H9 (cell line): ENCODE results near the gene LAMA5. TPM values are rescaled to one million over a fixed set of nuclear protein-coding genes. Genes with fewer than 3 reads are reported as not detected.

Experiments used
- DNase-seq: peaks from one replicate; pipeline ENCODE4 v3.0.0-alpha.2; 2017
- H2AFZ ChIP-seq: one replicate; pipeline ENCODE4 v1.6.1; 2013; ENCODE audit warnings: mild to moderate bottlenecking, low read length, control low read depth, moderate library complexity
- H2AK5ac ChIP-seq: 2 replicates; pipeline ENCODE4 v1.6.1; 2013; ENCODE audit warnings: low read length, control low read depth, mixed read lengths; ENCODE audit not compliant: insufficient read length
- H2BK120ac ChIP-seq: one replicate; pipeline ENCODE4 v1.6.1; 2013; ENCODE audit warnings: low read depth, mild to moderate bottlenecking, low read length, control low read depth, inconsistent platforms; ENCODE audit not compliant: poor library complexity, severe bottlenecking
- H2BK12ac ChIP-seq: 2 replicates; pipeline ENCODE4 v1.6.1; 2013; ENCODE audit warnings: low read length, control low read depth, mixed read lengths, low read depth; ENCODE audit not compliant: insufficient read length
- H2BK15ac ChIP-seq: 2 replicates; pipeline ENCODE4 v1.6.1; 2013; ENCODE audit warnings: low read depth, low read length, control low read depth
- H2BK20ac ChIP-seq: one replicate; pipeline ENCODE4 v1.6.1; 2013; ENCODE audit warnings: low read depth, mild to moderate bottlenecking, low read length, control low read depth, inconsistent platforms; ENCODE audit not compliant: poor library complexity, severe bottlenecking
- H2BK5ac ChIP-seq: 2 replicates; pipeline ENCODE4 v1.6.1; 2013; ENCODE audit warnings: low read length, control low read depth, mixed read lengths; ENCODE audit not compliant: insufficient read length
- H3K14ac ChIP-seq: 2 replicates; pipeline ENCODE4 v1.6.1; 2013; ENCODE audit warnings: low read length, control low read depth; ENCODE audit not compliant: insufficient read depth
- H3K18ac ChIP-seq: 2 replicates; pipeline ENCODE4 v1.6.1; 2013; ENCODE audit warnings: low read depth, mild to moderate bottlenecking, mixed read lengths, low read length, control low read depth; ENCODE audit not compliant: insufficient read length
- H3K23ac ChIP-seq: 2 replicates; pipeline ENCODE4 v1.6.1; 2013; ENCODE audit warnings: low read length, control low read depth, mixed read lengths, low read depth; ENCODE audit not compliant: insufficient read length
- H3K23me2 ChIP-seq: 2 replicates; pipeline ENCODE4 v1.6.1; 2013; ENCODE audit warnings: low read depth, mild to moderate bottlenecking, mixed read lengths, low read length, control low read depth; ENCODE audit not compliant: insufficient read length, poor library complexity, severe bottlenecking
- H3K27ac ChIP-seq: 2 replicates; pipeline ENCODE4 v1.5.1; 2013; ENCODE audit warnings: low read length, control low read depth, mixed read lengths, low read depth; ENCODE audit not compliant: insufficient read length
- H3K27me3 ChIP-seq: 2 replicates; pipeline ENCODE4 v1.6.1; 2013; ENCODE audit warnings: low read length, control low read depth, inconsistent platforms; ENCODE audit not compliant: insufficient read depth
- H3K4ac ChIP-seq: 2 replicates; pipeline ENCODE4 v1.6.1; 2013; ENCODE audit warnings: low read depth, mild to moderate bottlenecking, control low read depth, inconsistent platforms, low read length, moderate library complexity
- H3K4me1 ChIP-seq: 2 replicates; pipeline ENCODE4 v1.6.1; 2013; ENCODE audit warnings: low read length, control low read depth, inconsistent platforms; ENCODE audit not compliant: insufficient read depth
- H3K4me2 ChIP-seq: 2 replicates; pipeline ENCODE4 v1.6.1; 2013; ENCODE audit warnings: low read length, control low read depth, mixed read lengths; ENCODE audit not compliant: insufficient read length, insufficient read depth
- H3K56ac ChIP-seq: 2 replicates; pipeline ENCODE4 v1.6.1; 2013; ENCODE audit warnings: low read depth, mild to moderate bottlenecking, mixed read lengths, low read length, control low read depth; ENCODE audit not compliant: insufficient read length
- H3K79me1 ChIP-seq: 2 replicates; pipeline ENCODE4 v1.6.1; 2013; ENCODE audit warnings: low read depth, mild to moderate bottlenecking, moderate library complexity, low read length, control low read depth, inconsistent platforms; ENCODE audit not compliant: insufficient read depth, poor library complexity, severe bottlenecking
- H3K79me2 ChIP-seq: 2 replicates; pipeline ENCODE4 v1.6.1; 2013; ENCODE audit warnings: low read length, control low read depth, inconsistent platforms; ENCODE audit not compliant: insufficient read depth
- H3K9ac ChIP-seq: 2 replicates; pipeline ENCODE4 v1.6.1; 2013; ENCODE audit warnings: low read length, control low read depth, mixed read lengths; ENCODE audit not compliant: insufficient read length; ENCODE audit errors: extremely low read depth
- H3K9me3 ChIP-seq: one replicate; pipeline ENCODE4 v1.6.1; 2013; ENCODE audit warnings: low read depth, low read length, inconsistent platforms; ENCODE audit not compliant: control insufficient read depth
- H3T11ph ChIP-seq: one replicate; pipeline ENCODE4 v1.6.1; 2013; ENCODE audit warnings: mild to moderate bottlenecking, low read length, control low read depth, inconsistent platforms
- H4K20me1 ChIP-seq: one replicate; pipeline ENCODE4 v1.6.1; 2013; ENCODE audit not compliant: control insufficient read depth, insufficient read length, insufficient read depth
- H4K5ac ChIP-seq: 2 replicates; pipeline ENCODE4 v1.6.1; 2013; ENCODE audit warnings: low read depth, mild to moderate bottlenecking, mixed read lengths, low read length, control low read depth; ENCODE audit not compliant: insufficient read length
- H4K8ac ChIP-seq: replicated peaks from 2 replicates; pipeline ENCODE4 v1.6.1; 2013; ENCODE audit warnings: low read length, control low read depth, mixed read lengths, low read depth; ENCODE audit not compliant: insufficient read length
- H4K91ac ChIP-seq: 2 replicates; pipeline ENCODE4 v1.6.1; 2013; ENCODE audit warnings: low read depth, mild to moderate bottlenecking, moderate library complexity, mixed read lengths, low read length, control low read depth; ENCODE audit not compliant: insufficient read length
- H3K27ac Mint-ChIP-seq, 3 experiments: 2 replicates in 2 of 3; 3 replicates in 1 of 3; pipeline ENCODE4 v1.8.0; 2020 to 2021; ENCODE audit warnings: mixed read lengths in 3 of 3, mild to moderate bottlenecking in 1 of 3, moderate library complexity in 1 of 3
- H3K27me3 Mint-ChIP-seq: 2 replicates; pipeline ENCODE4 v1.8.0; 2021; ENCODE audit warnings: low read depth, mild to moderate bottlenecking, moderate library complexity, mixed read lengths
- H3K36me3 Mint-ChIP-seq, 3 experiments: 2 replicates in 2 of 3; 3 replicates in 1 of 3; pipeline ENCODE4 v1.8.0; 2020 to 2021; ENCODE audit warnings: low read depth in 3 of 3, mixed read lengths in 3 of 3; ENCODE audit not compliant: insufficient read depth in 1 of 3
- H3K4me1 Mint-ChIP-seq, 2 experiments: 2 replicates each; pipeline ENCODE4 v1.8.0; 2020; ENCODE audit warnings: mixed read lengths in 2 of 2
- H3K4me3 Mint-ChIP-seq, 2 experiments: 2 replicates in 1 of 2; 3 replicates in 1 of 2; pipeline ENCODE4 v1.8.0; 2020 to 2021; ENCODE audit warnings: mild to moderate bottlenecking in 2 of 2, mixed read lengths in 2 of 2, moderate library complexity in 1 of 2
- H3K9me3 Mint-ChIP-seq, 2 experiments: 2 replicates in 1 of 2; 3 replicates in 1 of 2; pipeline ENCODE4 v1.8.0; 2020; ENCODE audit warnings: mild to moderate bottlenecking in 2 of 2, mixed read lengths in 2 of 2, moderate library complexity in 1 of 2
- CTCF ChIP-seq: fragments of 200-600 bp; sonication (generic); conservative IDR thresholded peaks from 3 replicates; pipeline ENCODE4 v1.8.0; 2021; ENCODE audit warnings: antibody characterized with exemption, mild to moderate bottlenecking
- WGBS: extraction: QIAGEN DNeasy Blood & Tissue Kit; methylation state at CpG from one replicate; pipeline ENCODE4 v1.1.7; 2013; ENCODE audit warnings: missing lambda C conversion rate, low lambda C conversion rate, mixed read lengths; ENCODE audit not compliant: insufficient read length; ENCODE audit errors: extremely low coverage; 5-methylcytosine and 5-hydroxymethylcytosine counted together
- total RNA-seq: library from RNA; stranded (reverse); gene quantifications from 2 replicates; pipeline ENCODE4 v1.2.1, GENCODE V29; 2021

Gene LAMA5
- total RNA-seq, 1 experiment from 2014 or later = 200 TPM

DNA sequence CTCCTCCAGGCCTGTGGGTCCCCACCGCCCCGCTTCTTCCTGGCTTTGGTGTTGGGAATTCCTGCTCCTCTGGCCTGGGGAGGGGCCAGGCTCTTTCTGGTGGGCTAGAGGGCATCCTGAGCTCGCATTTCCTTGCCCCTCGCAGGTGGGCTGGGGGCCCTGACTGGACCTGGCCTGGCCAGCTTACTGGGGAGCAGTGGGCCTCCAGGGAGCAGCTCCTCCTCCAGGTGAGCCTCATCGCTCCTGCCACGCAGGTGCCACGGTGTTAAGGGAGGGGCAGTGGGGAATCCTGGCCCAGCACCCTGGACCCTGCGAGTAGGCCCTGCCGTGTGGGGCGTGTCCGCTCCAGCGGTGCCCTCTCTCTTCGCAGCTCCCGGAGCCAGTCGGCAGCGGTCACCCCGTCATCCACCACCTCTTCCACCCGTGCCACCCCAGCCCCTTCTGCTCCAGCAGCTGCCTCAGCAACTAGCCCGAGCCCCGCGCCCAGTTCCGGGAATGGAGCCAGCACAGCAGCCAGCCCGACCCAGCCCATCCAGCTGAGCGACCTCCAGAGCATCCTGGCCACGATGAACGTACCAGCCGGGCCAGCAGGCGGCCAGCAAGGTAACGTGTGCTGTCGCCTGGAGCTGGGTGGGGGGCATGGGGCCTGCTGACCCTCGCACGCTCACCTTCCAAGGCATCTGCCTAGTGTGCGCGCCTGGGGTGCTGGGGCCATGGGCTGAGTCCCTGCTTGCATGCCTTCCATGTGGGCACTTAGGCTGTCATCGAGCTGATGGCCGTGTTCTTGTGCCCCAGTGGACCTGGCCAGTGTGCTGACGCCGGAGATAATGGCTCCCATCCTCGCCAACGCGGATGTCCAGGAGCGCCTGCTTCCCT lies 59.6 kb downstream of the LAMA5 start:
- H4K91ac ChIP-seq = no peak overlapping the region
- no peak overlapping the region for H3K4ac ChIP-seq

More for the DNA sequence above, 59.6 kb downstream of the LAMA5 start:
- WGBS = no CpG with 5 or more reads among the region's 42 CpGs
- Histone ChIP-seq H3K4me2 (no peak overlapping the region), H2AK5ac (no peak overlapping the region), H4K20me1 (no peaks in the 10 kb centered on the region), H3K14ac (no peak overlapping the region), H3K9me3 (no peaks in the 10 kb centered on the region), H4K8ac (no peak overlapping the region), H2BK15ac (no peak overlapping the region), H3K23ac (no peak overlapping the region), H3K27ac (no peak overlapping the region), H3K4me1 (no peaks in the 10 kb centered on the region; the same call in 1 of the 2 replicates), H3K79me1 (no peaks in the 10 kb centered on the region), H2BK12ac (no peak overlapping the region), H2BK5ac (no peak overlapping the region), H3T11ph (no peak overlapping the region), H4K5ac (no peak overlapping the region), H3K23me2 (peaks cover 4% of the 10 kb centered on the region), H3K27me3 (no peaks in the 10 kb centered on the region), H3K56ac (no peak overlapping the region), H3K79me2 (peaks cover 18% of the 10 kb centered on the region; the same call in 1 of the 2 replicates), H3K9ac (no peak overlapping the region), H2AFZ (no peak overlapping the region), H2BK120ac (no peak overlapping the region), H2BK20ac (no peak overlapping the region), H3K18ac (no peak overlapping the region)
- Mint-ChIP-seq H3K27ac (no peak overlapping the region), H3K36me3 (peaks cover 24 to 60% (median 58%) of the 10 kb centered on the region in 3 experiments), H3K4me1 (peaks cover 14 to 19% of the 10 kb centered on the region in 2 experiments), H3K4me3 (no peak overlapping the region), H3K27me3 (no peaks in the 10 kb centered on the region), H3K9me3 (no peaks in the 10 kb centered on the region)
- DNase-seq = no peak
- no peak for TF ChIP-seq CTCF
